Fibroblast of skin of back (primary cell): ENCODE results near the gene LRBA.
"Not testable (repeated sequence)": the region's sequence is repeated elsewhere in the genome, so short reads cannot be mapped to it uniquely, and the experiment has no call there.

Experiments
- DNase-seq: peaks from one replicate; pipeline ENCODE4 v3.0.0-alpha.2; 2013

Gene LRBA

DNA sequence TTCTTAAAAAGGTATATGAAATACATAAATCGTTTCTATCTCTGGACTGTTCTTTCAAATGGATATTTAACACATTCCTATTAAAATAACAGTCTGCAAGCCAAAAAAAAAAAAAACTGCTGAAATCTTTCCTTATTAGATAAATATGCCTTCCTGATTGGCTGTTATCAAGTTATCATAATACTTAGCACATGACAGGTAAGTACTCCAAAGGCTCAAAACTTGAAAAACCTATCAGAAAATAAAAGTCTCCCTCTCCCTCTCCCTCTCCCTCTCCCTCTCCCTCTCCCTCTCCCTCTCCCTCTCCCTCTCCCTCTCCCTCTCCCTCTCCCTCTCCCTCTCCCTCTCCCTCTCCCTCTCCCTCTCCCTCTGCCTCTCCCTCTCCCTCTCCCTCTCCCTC is 356.8 kb downstream of the LRBA start:
- DNase-seq = not testable (repeated sequence)

DNA sequence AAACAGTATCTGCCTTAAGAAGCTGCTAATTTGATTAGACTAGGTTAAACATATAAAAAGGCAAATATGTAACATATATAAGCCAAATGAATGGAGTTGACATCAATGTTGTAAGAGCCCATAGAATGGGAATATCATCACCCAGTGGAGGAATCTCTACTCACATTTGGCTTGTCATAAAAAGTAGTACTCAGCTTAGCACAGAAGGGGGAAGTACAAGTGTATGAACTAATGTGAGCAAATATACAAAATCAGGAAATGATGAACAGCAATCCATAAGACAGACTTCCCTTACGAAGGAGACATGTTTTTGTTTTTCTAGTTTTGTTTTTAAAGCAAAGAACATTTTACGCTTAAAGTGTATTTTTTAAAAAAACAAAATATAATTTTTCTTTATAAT is 358.2 kb downstream of the LRBA start:
- DNase-seq = no peak

DNA sequence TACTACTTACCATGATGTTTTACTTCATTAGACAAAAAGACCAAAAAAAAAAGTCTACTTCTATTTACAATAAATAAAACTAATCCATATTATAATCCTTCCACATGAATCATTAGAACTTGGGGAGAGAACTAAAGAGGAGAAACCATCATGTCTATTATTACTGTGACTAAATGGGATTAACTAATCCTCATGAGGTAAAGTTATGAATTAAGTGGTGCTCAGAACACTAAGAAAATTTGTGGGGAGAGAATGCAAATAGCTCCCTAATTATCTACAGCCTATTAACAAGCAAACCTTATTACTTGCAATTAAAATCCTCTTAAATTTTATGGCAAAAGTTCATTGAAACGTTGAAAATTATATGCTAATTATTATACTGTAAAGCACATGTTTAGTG is 364.3 kb downstream of the LRBA start:
- DNase-seq = no peak

DNA sequence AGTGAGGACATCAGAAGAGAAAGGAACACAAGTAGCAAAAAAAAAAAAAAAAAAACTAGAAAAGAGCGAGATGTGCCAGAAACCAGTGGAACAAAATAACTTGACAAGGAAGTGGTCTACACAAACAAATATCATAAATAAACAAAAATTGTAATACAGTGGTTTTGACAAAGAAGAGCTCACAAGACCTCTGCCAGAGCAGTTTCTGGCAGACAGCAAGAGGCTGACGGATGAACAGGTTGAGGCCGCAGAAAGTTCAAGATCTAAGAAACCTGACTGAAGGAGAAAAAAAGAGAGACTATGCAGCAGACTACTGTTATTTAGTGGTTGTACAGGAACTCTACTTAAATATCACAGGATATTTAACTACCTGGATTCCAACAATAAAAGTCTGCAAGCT is 367.0 kb downstream of the LRBA start:
- no peak for DNase-seq

DNA sequence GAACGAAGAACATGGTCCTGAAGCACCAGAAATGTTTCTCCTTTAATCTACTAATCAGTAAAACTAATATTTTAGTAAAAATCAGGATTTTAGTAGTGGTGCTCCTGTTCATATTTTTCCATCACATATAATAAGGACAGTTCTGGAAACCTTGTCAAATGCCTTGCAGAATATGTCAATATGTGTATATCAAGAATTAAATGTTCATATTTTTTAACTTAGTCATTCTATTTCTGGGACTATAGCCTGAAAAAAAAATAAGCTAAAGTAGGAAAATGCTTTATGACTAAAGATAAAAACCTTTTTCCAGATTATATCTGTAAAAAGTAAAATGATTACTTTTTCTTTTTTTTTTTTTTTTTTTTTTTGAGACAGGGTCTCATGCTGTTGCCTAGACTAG is 368.1 kb downstream of the LRBA start:
- peak; percentile 64 for DNase-seq

DNA sequence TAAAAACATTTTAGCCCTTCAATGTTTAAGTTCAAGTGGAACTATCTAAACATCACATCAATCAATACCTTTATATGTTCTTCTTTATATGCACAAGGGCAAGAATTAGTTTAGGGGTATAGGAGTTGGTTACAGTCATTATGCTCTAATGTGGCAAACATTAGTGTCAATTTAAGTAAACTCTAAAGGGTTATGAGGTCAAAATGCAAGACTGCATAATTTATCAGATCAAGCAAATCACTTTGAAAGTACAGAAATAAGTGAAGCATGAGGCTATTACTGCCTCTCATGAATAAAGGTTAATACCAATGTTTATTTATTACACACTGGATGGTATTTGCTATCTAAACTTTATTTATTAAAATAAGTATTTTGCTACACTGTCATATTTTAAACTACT is 373.5 kb downstream of the LRBA start:
- no peak for DNase-seq

DNA sequence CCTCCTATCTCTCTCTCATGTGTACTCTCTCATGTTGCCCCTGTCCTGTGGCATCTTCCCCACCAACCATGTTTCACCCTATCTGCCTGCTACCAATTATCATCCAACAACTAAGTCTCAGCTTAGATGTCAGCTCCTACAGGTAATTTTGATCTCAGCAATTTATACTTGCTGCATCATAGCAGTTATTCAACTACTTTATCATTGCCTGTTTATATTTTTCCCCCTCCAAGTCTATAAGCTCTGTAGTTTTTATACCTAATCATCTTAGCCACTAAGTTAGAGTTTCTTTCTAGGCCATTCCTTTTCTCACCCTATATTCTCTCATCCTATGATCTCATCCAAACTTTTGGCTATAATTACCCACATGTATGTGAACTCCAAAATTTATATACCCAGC is 382.4 kb downstream of the LRBA start:
- no peak for DNase-seq

DNA sequence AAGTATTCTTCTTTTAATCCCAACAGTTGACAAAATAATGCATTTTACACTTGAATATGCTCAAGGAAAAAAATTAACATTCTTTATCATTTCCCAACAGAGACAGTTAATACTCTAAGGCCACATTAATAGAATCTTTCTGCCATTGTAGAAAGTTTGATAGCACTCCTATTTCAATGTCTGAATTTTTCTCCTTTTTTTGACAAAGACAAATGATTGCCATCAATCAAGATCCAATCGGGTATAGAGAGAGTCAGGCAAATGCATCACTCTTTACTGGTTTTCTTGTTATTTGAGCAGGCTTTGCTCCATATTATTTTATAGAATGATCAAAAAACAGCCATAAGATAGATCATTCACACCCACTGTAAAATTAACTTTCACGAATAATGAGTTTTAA is 387.0 kb downstream of the LRBA start:
- DNase-seq = no peak

DNA sequence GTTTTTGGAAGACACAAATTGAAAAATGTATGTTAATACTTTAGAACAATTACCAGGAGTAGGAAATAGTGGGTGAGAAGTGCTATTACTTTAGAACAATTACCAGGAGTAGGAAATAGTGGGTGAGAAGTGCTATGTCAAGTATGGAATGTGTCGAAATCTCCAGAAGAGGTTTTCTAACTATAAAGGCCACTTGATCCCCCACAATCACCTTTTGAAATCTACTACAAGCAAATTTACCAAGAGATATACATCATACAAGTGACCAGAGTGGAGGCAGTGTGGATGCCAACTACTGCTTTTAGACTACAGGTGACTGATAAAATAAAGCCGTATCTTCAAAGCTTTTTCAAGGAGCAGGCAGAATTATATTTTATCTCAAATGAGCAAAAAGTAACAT is 390.1 kb downstream of the LRBA start:
- DNase-seq = no peak

DNA sequence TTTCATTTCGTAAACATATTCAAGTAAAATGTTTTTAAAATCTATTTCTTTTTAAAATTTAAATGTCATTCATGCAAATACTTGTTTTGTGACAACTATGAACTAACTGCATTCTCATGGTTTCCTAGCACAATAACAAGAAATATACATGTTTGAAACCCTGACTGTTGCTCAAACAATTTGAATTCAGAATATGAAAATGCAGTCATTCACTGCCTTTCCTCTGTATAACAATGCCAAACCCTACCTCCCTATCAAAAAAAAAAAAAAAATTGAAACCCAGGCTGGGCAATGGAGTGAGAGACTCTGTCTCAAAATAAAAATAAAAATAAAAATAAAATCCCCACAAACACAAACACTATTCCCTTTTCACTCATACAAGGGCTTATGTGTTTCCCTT is 391.0 kb downstream of the LRBA start:
- no peak for DNase-seq

DNA sequence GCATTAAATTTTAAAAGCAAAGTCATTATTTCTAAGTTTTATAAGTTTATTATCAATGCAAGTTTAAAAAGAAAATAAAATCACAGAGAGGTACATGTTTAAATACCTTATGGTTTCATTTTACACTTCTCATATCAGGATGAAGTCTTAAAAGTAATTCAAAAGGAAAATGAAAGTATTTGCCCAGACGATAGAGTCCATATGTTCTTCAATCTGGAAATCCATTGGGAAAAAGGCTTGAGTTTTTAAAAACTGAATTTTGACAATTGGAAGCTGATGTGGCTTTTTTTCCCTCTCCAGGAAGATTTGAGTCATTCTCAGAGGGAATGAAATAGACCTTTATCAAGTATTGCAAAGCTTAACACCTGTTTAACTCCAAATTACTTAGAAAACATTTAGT is 396.0 kb downstream of the LRBA start:
- DNase-seq = no peak

DNA sequence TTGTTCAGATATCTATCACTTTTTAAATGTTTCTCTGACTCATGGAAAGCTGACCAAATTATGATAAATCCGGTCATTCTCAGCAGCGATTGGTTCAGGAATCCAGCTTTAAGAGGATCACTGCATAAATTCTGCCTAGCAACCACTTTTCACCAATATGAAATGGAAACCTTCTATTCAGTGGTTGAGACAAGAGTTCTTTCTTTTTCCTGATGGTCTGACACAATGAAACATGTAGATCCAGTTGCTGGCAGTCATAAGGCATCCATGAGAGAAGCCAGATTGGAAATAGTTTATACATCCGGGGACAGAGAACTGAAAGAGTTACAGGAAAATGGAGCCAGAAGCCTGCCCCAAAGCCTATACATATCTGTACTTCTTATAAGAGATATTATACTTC is 406.0 kb downstream of the LRBA start:
- DNase-seq = no peak

DNA sequence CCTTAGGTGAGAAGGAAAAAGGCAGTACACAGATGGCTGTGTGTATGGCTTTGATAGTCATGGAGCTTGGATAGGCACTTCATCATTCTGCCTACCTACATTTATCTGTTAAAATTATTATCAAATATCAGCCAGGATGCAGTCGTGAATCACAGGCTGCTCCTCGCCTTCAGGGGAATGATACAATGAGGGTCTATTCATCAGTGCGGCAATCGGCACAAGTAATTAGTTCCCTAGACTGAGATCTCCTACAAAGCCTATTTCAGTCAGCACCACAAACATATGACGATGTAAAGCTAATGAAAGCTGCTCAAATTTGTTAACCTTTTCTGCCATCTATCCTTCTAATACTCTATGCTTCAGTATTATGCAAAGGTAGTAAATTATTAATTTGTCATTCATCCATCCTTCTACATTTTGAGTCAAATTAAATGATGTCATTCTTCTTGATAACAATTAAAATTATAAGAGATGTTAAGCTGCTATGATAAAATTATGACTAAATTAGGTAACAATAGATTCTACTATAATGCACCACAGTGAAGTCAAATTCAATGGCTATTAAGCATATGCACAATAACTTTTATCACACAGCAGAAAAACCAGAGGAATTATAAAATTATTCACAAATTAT is 414.2 kb downstream of the LRBA start:
- DNase-seq = no peak

DNA sequence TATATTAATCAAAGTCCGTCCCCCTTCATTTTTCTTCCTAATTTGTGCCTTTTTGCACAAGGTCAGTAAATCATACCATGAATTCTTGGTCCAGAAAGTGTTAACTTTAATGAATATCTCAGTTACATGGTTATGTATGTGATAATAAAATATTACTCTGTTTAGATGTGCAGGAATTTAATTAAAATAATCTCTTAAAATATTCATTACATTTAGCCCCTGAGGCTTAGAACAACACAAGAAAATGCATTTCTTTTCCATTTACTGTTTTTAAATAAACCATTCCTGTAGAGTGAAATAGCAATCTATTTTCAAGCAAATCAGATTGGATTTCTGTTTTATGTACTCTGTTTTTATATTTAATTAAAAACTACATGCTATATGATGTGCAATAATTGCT is 415.5 kb downstream of the LRBA start:
- no peak for DNase-seq

DNA sequence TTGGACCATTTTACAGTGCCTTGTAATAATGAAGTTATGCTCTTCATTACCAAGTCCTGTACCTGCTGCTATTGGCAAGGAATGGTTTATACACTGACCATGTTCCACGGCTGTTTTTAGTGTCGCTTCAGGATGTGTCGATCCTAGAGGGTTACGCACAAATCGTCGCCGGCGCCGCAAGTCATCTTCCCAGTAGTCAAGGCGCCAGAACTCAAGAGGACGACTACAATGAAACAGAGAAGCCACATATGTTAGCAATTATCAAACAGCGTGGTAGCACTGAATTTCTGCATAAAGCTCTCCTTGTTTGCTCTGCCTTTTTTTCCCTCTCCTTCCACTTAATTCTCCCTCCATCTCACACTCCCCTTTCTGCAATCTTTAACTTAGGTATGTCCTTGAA is 416.2 kb downstream of the LRBA start:
- DNase-seq = no peak

DNA sequence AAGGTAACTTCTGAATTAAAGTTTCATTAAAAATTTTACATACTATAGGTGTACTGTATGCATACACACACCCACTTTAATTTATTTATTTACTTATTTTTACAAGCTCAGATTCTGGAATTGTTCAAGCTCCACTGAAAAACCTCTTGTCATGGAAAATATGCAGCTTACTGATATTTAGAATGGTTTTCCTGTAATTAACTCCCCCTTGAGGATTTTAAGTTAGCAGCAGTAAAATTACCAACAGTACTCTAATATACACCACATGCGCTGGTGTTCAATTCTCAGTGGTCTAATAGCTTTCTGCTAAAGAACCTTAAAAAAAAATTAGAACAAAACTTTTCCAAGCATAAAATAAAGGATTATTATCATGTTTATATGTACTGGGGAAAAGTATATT is 421.1 kb downstream of the LRBA start:
- no peak for DNase-seq

DNA sequence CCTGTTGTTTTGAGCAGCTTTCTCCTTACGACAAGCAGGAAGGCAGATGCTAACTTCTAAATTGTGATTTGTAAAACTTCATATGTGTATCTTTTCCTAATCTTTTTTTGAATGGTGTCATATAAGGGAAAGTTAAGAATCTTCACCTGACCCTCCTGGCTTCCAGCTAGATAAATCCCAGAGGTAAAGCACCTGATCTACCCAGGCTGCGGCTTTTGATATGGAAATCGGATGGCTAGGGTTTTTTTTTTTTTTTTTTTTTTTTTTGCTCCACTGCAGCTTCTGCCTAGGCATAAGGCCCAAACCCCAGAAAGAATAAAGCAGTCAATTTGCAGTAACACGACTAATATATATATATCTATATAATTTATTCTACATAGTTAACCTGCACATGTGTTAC is 423.2 kb downstream of the LRBA start:
- no peak for DNase-seq

DNA sequence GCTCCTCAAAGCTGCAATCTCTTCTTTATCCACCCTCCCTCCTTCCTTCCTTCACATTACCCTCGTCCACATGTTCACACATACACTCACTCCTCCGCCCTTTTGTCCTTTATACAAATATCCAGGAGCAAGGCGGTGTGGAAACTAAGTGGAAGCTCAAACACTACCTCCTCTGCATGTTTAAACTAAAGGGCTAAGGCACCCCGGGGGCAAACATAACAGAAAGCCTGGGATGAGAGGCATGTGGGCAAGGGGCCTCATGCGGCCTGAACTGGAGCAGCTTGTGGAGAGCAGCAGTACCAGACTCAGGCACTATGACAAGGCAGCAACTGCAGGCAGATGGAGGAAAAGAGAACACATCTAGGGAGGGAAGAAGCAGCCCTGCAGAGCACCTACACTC is 423.7 kb downstream of the LRBA start:
- no peak for DNase-seq

DNA sequence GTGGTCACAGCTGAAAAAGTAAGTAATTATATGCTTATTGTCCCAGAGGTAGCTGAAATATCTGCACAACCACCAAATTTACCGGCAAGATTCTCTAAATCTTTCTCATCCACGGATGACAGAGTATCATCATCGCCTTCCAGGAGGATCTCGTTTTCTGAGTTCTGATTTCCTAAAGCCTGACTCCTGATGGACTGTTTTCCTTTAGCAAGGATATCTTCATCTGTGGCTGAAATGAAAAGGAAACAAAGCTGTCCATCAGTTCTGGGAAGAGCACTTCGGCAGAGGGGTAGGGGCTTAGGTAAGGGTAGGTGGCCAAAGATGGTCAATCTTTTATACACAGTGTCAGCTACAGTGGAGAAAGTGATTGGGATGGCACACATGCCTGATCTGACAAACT is 424.5 kb downstream of the LRBA start:
- DNase-seq = no peak

DNA sequence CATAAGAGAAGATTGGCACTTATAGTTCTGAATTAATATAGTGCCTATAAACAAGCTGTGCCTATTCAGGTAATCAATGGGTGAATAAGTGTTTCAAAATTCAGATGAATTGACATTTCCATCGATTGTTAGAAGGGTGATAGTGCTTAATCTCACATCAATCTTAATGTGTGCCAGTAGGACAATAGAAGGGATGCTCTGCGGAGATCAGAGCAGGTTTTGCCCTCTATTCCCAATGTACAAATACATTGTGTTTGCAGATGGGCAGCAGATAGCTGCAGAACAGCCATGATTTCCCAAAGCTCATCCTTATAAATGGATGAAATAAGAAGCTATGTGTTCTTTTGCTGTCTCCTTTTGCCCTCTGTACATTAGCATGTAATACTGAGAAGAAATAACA is 425.9 kb downstream of the LRBA start:
- DNase-seq = no peak

DNA sequence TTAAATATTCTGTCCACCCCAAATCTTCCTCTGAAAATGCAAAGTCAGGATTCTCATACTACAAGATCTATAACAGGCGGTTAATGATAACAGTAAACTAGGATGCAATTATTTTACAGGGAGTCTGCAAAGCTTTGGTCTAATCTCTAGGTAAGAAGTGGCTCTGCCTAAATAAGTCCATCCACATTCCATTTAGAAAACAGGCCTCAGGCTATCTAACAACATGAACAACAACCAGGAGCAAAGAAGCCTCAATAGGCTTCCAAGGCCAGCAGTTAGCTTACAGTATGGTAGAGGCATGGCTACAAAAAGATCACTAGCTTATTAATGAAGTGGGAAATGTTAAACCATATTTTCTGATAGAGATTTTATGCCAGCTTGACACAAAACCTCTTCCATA is 426.8 kb downstream of the LRBA start:
- no peak for DNase-seq

DNA sequence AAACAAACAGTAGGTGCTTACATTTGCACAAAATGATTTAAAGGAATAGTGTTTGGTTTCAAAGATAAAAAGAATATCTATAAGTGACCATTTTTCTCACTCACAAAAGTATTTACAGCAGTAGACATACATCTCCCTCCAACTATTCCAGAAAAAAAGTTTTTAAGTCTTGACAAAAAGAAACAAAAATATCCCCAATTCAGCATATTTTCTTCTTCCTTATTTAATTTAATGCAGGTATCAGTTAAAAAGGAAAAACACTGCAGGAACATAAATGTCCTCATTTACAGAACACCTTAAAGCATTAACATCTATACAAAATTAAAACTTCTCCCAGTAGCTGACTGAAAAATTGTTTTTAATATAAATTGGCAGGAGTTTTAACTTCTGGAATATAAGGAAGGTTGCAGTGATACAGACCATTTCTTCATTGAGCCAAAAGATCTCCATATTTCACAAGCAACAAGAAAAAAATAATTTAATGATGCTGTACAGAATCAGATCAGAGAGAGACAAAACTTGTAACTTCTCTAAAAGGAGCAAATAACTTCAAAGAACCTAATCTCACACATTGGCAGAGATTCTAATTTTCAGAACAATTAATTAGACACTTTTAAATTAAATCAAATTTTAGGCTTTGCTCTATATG is 428.8 kb downstream of the LRBA start:
- DNase-seq = no peak

DNA sequence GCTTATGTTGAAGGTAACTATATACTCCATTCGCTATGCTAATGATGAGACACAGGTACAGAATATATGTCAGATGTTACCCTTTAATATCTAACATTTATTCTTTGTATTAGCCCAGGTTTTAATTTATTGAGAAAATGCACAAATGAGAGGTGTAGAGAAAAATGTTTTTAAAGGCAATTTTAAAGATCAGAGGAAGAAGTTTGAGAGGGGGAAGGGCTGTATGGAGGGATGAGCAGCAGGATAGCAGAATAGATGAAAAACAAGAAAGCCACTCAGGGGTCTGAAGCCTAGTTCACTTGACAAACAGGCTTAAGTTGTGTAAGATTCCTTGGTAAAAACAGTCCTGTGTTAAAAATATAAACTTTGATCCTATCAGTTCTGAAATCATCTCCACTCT is 429.5 kb downstream of the LRBA start:
- DNase-seq = no peak

DNA sequence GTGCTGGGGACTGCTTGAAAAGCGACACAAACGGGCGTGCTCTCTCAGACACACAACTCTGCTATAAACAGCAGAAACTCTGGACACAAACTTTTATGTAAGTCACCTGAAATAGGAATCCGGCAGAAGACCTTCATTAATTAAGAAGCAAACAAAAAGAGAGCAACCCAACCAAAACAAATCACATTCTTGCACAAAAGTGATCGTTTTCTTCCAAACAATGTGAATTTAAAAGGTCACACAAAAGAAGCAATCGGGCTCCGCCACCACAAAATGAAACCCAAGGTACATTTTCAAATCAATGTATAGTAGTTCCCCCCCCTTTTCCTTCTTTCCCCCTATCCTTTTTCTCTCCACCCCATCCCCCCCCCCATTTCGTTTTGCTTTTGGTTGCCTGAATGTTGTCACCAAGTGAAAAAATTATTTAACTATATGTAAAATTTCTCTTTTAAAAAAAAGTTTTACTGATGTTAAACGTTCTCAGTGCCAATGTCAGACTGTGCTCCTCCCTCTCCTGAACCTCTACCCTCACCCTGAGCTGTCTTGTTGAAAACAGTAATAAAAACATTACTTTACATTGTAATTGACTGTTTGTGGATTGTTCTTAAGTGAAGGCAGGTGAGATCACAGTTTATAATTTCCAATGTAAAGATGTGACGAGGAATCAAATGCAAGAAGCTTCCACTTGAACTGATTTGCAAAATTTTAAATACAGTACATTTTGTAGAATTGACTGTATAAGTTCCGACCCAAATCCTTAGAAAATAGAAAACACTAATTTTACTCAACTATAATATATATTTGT is 430.8 kb downstream of the LRBA start:
- no peak for DNase-seq
